GM13976 (cell line): ENCODE data around the gene PRKCA.
"Not testable (repeated sequence)": the region's sequence is repeated elsewhere in the genome, so short reads cannot be mapped to it uniquely, and the experiment has no call there.

ENCODE experiments used
- DNase-seq: peaks from one replicate; pipeline ENCODE4 v3.0.0; 2012; ENCODE audit warnings: low spot score
- in situ Hi-C: fragments of 300-500 bp; cut with MboI; formaldehyde crosslinking; loops from one replicate; pipeline ENCODE4 v1.12.0; 2022; ENCODE audit warnings: low sequenced_read_pairs, mixed read lengths, inconsistent platforms; ENCODE audit not compliant: unreplicated experiment
- TF ChIP-seq, protein P1 (sequence below): IDR thresholded peaks from 2 replicates; pipeline ENCODE4 v1.5.1; 2012; ENCODE audit warnings: borderline replicate concordance, mild to moderate bottlenecking; ENCODE audit not compliant: insufficient read depth; ENCODE audit errors: extremely low read depth, missing control alignments, control extremely low read depth

Gene PRKCA

DNA sequence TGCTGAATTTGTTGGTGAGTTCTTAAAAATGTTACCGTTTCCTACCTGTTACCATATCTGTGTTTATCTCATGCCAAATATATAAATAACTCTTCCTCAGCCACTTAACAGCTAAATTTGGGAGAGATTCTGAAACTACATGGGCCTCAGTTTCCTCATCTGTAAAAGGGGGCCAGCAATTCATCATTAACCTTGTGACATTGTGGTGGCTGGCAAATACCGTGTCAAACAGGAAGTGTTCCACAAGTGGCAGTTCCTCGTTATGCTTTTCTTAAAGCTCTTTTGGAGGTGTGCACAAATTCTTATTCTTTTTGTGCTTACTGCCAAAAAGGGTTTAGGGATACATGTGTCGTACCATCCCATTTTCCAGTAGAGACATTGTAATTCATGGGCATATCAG lies 312.1 kb downstream of the PRKCA start:
- no peak for DNase-seq
- in situ Hi-C loops = no loop called here
- TF ChIP-seq, protein P1, sequence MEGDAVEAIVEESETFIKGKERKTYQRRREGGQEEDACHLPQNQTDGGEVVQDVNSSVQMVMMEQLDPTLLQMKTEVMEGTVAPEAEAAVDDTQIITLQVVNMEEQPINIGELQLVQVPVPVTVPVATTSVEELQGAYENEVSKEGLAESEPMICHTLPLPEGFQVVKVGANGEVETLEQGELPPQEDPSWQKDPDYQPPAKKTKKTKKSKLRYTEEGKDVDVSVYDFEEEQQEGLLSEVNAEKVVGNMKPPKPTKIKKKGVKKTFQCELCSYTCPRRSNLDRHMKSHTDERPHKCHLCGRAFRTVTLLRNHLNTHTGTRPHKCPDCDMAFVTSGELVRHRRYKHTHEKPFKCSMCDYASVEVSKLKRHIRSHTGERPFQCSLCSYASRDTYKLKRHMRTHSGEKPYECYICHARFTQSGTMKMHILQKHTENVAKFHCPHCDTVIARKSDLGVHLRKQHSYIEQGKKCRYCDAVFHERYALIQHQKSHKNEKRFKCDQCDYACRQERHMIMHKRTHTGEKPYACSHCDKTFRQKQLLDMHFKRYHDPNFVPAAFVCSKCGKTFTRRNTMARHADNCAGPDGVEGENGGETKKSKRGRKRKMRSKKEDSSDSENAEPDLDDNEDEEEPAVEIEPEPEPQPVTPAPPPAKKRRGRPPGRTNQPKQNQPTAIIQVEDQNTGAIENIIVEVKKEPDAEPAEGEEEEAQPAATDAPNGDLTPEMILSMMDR = no peak

DNA sequence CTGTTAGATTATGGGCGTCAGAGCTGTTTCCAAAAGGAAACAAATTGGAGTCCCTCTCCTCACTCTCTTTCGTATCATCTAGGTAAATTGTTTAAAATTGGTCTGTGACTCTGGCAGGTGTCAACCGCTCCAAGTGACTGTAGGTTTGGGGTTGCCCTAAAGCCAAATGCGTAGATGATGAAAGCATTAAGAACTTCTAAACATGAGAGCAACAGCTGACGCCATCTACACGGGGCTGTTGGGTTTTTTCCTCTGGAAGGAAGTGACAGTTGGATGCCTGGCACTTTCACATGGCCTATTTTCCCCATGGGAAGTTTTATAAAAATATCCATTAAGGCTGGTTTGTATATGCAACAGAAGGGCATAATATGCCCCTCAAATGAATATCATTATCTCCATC lies 316.8 kb downstream of the PRKCA start:
- no peak for DNase-seq

DNA sequence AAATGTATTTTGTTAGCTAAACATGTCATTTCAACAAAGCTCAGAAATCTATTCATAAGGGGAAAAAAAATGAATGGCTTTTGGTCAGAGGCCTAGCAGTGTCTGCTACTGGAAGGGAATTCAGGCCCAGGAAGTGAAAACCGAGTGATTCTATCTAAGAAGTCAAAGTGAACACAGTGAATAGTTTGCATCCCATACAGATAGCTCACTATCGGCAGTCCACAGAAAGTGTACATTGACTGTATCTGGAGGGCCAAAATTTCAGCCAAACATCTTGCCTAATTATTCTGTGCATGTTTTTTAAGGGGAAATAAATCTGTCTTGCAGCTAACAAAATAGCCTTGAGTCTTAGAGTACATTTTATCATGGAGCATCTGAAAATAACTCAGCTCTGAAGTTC lies 318.1 kb downstream of the PRKCA start:
- in situ Hi-C loops = no loop called here
- TF ChIP-seq, protein P1 = no peak
- no peak for DNase-seq

More for the DNA sequence above, 316.8 kb downstream of the PRKCA start:
- TF ChIP-seq, protein P1 = no peak
- in situ Hi-C loops = no loop called here

DNA sequence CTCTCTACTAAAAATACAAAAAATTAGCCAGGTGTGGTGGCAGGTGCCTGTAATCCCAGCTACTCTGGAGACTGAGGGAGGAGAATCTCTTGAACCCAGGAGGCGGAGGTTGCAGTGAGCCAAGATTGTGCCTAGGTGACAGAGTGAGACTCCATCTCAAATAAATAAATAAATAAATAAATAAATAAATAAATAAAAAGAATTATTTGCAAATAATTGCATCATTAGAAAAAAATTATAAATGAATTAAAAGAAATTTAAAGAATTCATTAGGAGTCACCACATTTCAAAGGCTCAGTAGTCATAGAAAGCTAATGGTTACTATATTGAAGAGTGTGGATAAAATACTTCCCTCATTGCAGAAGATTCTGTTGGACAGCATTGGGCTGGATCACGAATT lies 322.2 kb downstream of the PRKCA start:
- in situ Hi-C loops, DNase-seq: not testable (repeated sequence)

DNA sequence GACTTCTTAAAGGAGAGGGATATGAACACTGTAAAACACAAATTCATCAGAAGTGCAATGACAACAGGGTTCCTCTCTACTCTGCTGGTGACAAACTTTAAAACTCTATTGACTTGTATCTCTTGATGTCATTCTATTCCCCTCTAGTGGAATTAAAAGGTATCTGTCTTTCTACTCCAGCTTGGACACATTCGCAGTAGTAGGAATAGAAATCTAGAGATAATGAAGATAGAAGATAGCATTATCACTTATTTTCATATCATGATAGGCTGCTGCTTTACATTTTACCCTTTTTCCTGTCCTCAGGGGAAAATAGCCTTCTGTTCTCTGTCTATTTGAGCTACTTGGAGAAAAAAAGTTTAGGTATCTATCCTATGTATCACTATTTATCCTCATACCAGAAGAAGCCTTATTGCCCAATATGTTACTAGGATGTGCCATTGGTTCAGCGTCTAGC lies 322.9 kb downstream of the PRKCA start:
- DNase-seq = no peak
- TF ChIP-seq, protein P1 = no peak
- in situ Hi-C loops = no loop called here

DNA sequence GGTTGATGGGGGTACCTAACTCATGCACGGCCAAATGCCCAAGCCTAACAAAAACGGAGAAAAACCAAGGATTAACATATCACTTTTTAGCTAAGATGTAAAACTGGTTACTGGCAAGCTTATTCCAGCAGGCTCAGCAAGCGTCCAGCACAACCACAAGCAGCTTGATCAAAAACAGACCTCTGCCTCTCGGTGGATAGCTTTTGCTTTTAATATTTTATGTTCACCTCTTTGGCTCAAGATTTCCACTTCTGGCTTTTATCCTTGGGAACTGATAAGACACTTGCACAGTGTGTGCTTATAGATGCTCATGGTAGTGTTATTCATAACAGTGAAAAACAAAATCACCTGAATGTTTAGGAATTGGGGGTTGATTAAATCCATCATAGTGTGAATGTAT lies 325.6 kb downstream of the PRKCA start:
- DNase-seq = no peak
- TF ChIP-seq, protein P1 = no peak
- in situ Hi-C loops = no loop called here

DNA sequence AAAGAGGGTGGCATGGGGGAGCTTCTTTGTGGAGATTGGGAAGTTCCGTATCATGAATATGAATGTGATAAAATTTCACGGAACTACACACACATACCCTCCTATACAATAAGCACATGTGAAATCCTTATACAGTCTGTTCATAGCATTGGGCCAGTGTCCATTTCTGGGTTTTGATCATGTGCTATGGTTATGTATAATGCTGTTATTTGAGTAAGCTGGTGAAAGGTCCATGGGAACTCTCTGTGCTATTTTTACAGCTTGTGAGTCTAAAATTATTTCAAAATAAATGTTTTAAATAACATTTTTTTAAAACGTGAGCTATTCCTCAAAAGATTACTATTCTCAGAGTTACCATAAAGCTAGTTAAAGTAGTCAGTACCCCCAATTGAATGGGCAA lies 327.3 kb downstream of the PRKCA start:
- TF ChIP-seq, protein P1 = no peak
- DNase-seq = no peak
- in situ Hi-C loops = no loop called here
